SK-N-SH (cell line): ENCODE data around the gene MKRN1. TPM values are rescaled to one million over a fixed set of nuclear protein-coding genes. Genes with fewer than 3 reads are reported as not detected.

Experiments used
- CTCF ChIA-PET: fragments of 300-600, 350-600 bp; formaldehyde crosslinking; extraction: SDS; loops from one replicate; lab custom pipeline; 2021; lab: Yijun Ruan, JAX
- POLR2A ChIA-PET: fragments of 350-600 bp; sonication (Branson Sonifier 250); formaldehyde crosslinking; extraction: SDS; loops from one replicate; lab custom pipeline; 2020; ENCODE audit warnings: antibody characterized with exemption, inconsistent platforms; lab: Yijun Ruan, JAX
- DNase-seq: peaks from one replicate; pipeline ENCODE4 v3.0.0; 2012
- H2AFZ ChIP-seq: fragments of 200-600 bp; sonication (generic); 2 replicates; pipeline ENCODE4 v1.8.1; 2016; ENCODE audit warnings: antibody characterized with exemption, mild to moderate bottlenecking, low read depth
- H3F3A ChIP-seq: fragments of 200-600 bp; sonication (generic); replicated peaks from 2 replicates; pipeline ENCODE3; 2016; ENCODE audit warnings: antibody characterized with exemption, mild to moderate bottlenecking; ENCODE audit not compliant: insufficient read depth
- H3K27ac ChIP-seq, 2 experiments: fragments of 200-500 bp in 1 of 2; fragments of 200-600 bp in 1 of 2; sonication (Bioruptor generic) in 1 of 2; sonication (generic), shearing (Covaris generic) in 1 of 2; 2 replicates each; pipeline versions ENCODE4 v1.5.1 to v1.6.1; 2014 to 2016; ENCODE audit warnings: low read depth in 2 of 2, inconsistent platforms in 1 of 2, low read length in 1 of 2, mild to moderate bottlenecking in 1 of 2, mixed read lengths in 1 of 2
- H3K27me3 ChIP-seq: fragments of 200-600 bp; sonication (generic), shearing (Covaris generic); 2 replicates; pipeline ENCODE4 v1.6.1; 2016; ENCODE audit warnings: mixed run types; ENCODE audit not compliant: insufficient read depth
- H3K36me3 ChIP-seq, 2 experiments: fragments of 200-500 bp in 1 of 2; fragments of 200-600 bp in 1 of 2; sonication (Bioruptor generic) in 1 of 2; sonication (generic) in 1 of 2; replicated peaks in 1 of 2; 2 replicates each; pipeline versions ENCODE3 to v1.5.1; 2014 to 2016; ENCODE audit warnings: low read length in 1 of 2, mild to moderate bottlenecking in 1 of 2; ENCODE audit not compliant: insufficient read depth in 2 of 2, control insufficient read depth in 1 of 2
- H3K4me1 ChIP-seq, 2 experiments: fragments of 200-500 bp in 1 of 2; fragments of 200-600 bp in 1 of 2; sonication (Bioruptor generic) in 1 of 2; sonication (generic), shearing (Covaris generic) in 1 of 2; 2 replicates each; pipeline versions ENCODE4 v1.5.1 to v1.6.1; 2014 to 2016; ENCODE audit warnings: low read depth in 1 of 2, low read length in 1 of 2, mixed run types in 1 of 2; ENCODE audit not compliant: insufficient read depth in 2 of 2, control insufficient read depth in 1 of 2
- H3K4me2 ChIP-seq: fragments of 200-600 bp; sonication (generic), shearing (Covaris generic); 2 replicates; pipeline ENCODE4 v1.6.1; 2017; ENCODE audit warnings: mixed run types
- H3K4me3 ChIP-seq, 2 experiments: fragments of 200-500 bp in 1 of 2; fragments of 200-600 bp in 1 of 2; sonication (Bioruptor generic) in 1 of 2; sonication (generic), shearing (Covaris generic) in 1 of 2; 2 replicates each; pipeline versions ENCODE4 v1.5.1 to v1.8.1; 2014 to 2016; ENCODE audit warnings: low read depth in 2 of 2, inconsistent platforms in 1 of 2, low read length in 1 of 2, mild to moderate bottlenecking in 1 of 2, mixed read lengths in 1 of 2, moderate library complexity in 1 of 2
- H3K79me2 ChIP-seq: fragments of 200-600 bp; sonication (generic); 2 replicates; pipeline ENCODE4 v1.8.1; 2017; ENCODE audit warnings: mild to moderate bottlenecking; ENCODE audit not compliant: insufficient read depth
- H3K9ac ChIP-seq: fragments of 200-600 bp; sonication (generic); 2 replicates; pipeline ENCODE4 v1.6.1; 2017; ENCODE audit warnings: mixed run types
- H3K9me2 ChIP-seq: fragments of 200-600 bp; sonication (generic); 2 replicates; pipeline ENCODE4 v1.6.1; 2017; ENCODE audit warnings: mixed run types
- H3K9me3 ChIP-seq: fragments of 200-600 bp; sonication (generic); 2 replicates; pipeline ENCODE4 v1.6.1; 2017; ENCODE audit warnings: mixed run types, mild to moderate bottlenecking, moderate library complexity
- H4K20me1 ChIP-seq: fragments of 200-600 bp; sonication (generic); 2 replicates; pipeline ENCODE4 v1.6.1; 2017; ENCODE audit warnings: mild to moderate bottlenecking, mixed run types; ENCODE audit not compliant: insufficient read depth
- FOSL2 ChIP-seq: IDR thresholded peaks from 2 replicates; pipeline ENCODE4 v1.4.0; 2012; ENCODE audit warnings: low read depth, mild to moderate bottlenecking, moderate library complexity, borderline replicate concordance
- FOXJ3 ChIP-seq: sonication (generic); formaldehyde crosslinking; IDR thresholded peaks from 2 replicates; pipeline ENCODE4 v1.5.1; 2020; ENCODE audit warnings: mild to moderate bottlenecking, missing genetic modification reagents
- FOXM1 ChIP-seq: IDR thresholded peaks from 2 replicates; pipeline ENCODE4 v1.4.0; 2012; ENCODE audit warnings: low read depth, mild to moderate bottlenecking
- GABPA ChIP-seq: IDR thresholded peaks from 2 replicates; pipeline ENCODE4 v1.4.0; 2012; ENCODE audit warnings: low read depth, mild to moderate bottlenecking
- IRF3 ChIP-seq: fragments of 150-350 bp; IDR thresholded peaks from 2 replicates; pipeline ENCODE4 v1.6.1; 2016; ENCODE audit warnings: mild to moderate bottlenecking, low read depth, low read length
- JUND ChIP-seq: IDR thresholded peaks from 2 replicates; pipeline ENCODE4 v1.4.0; 2012
- MAX ChIP-seq: IDR thresholded peaks from 2 replicates; pipeline ENCODE4 v1.4.0; 2012; ENCODE audit warnings: low read depth
- MEF2A ChIP-seq: IDR thresholded peaks from 2 replicates; pipeline ENCODE4 v1.4.0; 2012; ENCODE audit warnings: low read depth, borderline replicate concordance
- MXI1 ChIP-seq: IDR thresholded peaks from 2 replicates; pipeline ENCODE4 v1.6.1; 2012; ENCODE audit warnings: mild to moderate bottlenecking, low read depth, low read length, improper control_type of control experiment
- NFIC ChIP-seq: IDR thresholded peaks from 2 replicates; pipeline ENCODE4 v1.4.0; 2012; ENCODE audit warnings: borderline replicate concordance
- PBX3 ChIP-seq: IDR thresholded peaks from 2 replicates; pipeline ENCODE4; 2012
- RFX5 ChIP-seq: IDR thresholded peaks from 2 replicates; pipeline ENCODE4 v1.6.1; 2012; ENCODE audit warnings: mild to moderate bottlenecking, improper control_type of control experiment, low read length
- RXRA ChIP-seq: IDR thresholded peaks from 2 replicates; pipeline ENCODE4 v1.4.0; 2012; ENCODE audit warnings: low read depth, mild to moderate bottlenecking, borderline replicate concordance
- SIN3A ChIP-seq: IDR thresholded peaks from 2 replicates; pipeline ENCODE4 v1.6.1; 2012; ENCODE audit warnings: low read depth, mild to moderate bottlenecking, low read length, moderate library complexity, borderline replicate concordance
- USF2 ChIP-seq: fragments of 150-350 bp; IDR thresholded peaks from 2 replicates; pipeline ENCODE4 v1.6.1; 2017; ENCODE audit warnings: antibody characterized with exemption, low read length, low read depth, borderline replicate concordance
- YY1 ChIP-seq: IDR thresholded peaks from 2 replicates; pipeline ENCODE4 v1.4.0; 2012; ENCODE audit warnings: low read depth, mild to moderate bottlenecking
- ZBTB33 ChIP-seq: IDR thresholded peaks from 2 replicates; pipeline ENCODE4 v1.4.0; 2012; ENCODE audit warnings: low read depth, borderline replicate concordance
- WGBS: methylation state at CpG from one replicate; pipeline ENCODE4 v1.1.6; 2017; ENCODE audit warnings: low lambda C conversion rate; 5-methylcytosine and 5-hydroxymethylcytosine counted together
- polyA plus RNA-seq, 3 experiments: library from polyadenylated mRNA; depleted of rRNA; stranded (reverse); fragments of >200 nt; gene quantifications; 2 replicates each; pipeline ENCODE4 v1.2.3, GENCODE V29; 2012

Gene MKRN1
- polyA plus RNA-seq, 1 of the 3 experiments (the other 2 are of a cell fraction): 53.5 TPM

- TF ChIP-seq RXRA (no peak), FOSL2 (no peak), NFIC (no peak), FOXJ3 (CRISPR knock-in tag) (no peak), ZBTB33 (no peak), USF2 (no peak), MAX (no peak), RFX5 (no peak), GABPA (no peak), IRF3 (no peak), PBX3 (no peak), JUND (no peak), YY1 (no peak), SIN3A (no peak), FOXM1 (no peak), MEF2A (no peak), MXI1 (no peak)
- H3K27ac ChIP-seq: no peak overlapping the region
- 58% methylated on average over 3 of the region's 3 CpGs for WGBS
- H3K9me2 ChIP-seq: no peaks in the 10 kb centered on the region
- DNase-seq: no peak
- POLR2A ChIA-PET: no interaction called here
- H3K9me3 ChIP-seq: no peaks in the 10 kb centered on the region
- H3K27me3 ChIP-seq: peaks cover 8% of the 10 kb centered on the region; the same call in 1 of the 2 replicates
- H2AFZ ChIP-seq: no peak overlapping the region
- no peak overlapping the region for H3K4me3 ChIP-seq
- H4K20me1 ChIP-seq: no peaks in the 10 kb centered on the region
- no peaks in the 10 kb centered on the region for H3K4me1 ChIP-seq
- H3K79me2 ChIP-seq: no peaks in the 10 kb centered on the region
- H3K9ac ChIP-seq: no peak overlapping the region
- no peak overlapping the region for H3K4me2 ChIP-seq
- H3F3A ChIP-seq: peaks cover 7% of the 10 kb centered on the region
- CTCF ChIA-PET: no interaction called here
- no peaks in the 10 kb centered on the region for H3K36me3 ChIP-seq
These were observed 5.2 kb upstream of the MKRN1 start for GRCh38 chr7:140484479-140484878.
